Choroid plexus epithelial cell (primary cell): ENCODE data around the gene COA5.

Experiments
- DNase-seq: peaks from one replicate; pipeline ENCODE4 v3.0.0-alpha.2; 2010; ENCODE audit warnings: low read depth
- H3K4me3 ChIP-seq: 2 replicates; pipeline ENCODE4 v1.5.1; 2011; ENCODE audit warnings: low read depth, mild to moderate bottlenecking, control low read depth, low read length, moderate library complexity
- CTCF ChIP-seq: conservative IDR thresholded peaks from 2 replicates; pipeline ENCODE4 v1.5.1; 2011; ENCODE audit warnings: low read depth, mild to moderate bottlenecking, control low read depth, inconsistent platforms, low read length, moderate library complexity

The COA5 gene

DNA sequence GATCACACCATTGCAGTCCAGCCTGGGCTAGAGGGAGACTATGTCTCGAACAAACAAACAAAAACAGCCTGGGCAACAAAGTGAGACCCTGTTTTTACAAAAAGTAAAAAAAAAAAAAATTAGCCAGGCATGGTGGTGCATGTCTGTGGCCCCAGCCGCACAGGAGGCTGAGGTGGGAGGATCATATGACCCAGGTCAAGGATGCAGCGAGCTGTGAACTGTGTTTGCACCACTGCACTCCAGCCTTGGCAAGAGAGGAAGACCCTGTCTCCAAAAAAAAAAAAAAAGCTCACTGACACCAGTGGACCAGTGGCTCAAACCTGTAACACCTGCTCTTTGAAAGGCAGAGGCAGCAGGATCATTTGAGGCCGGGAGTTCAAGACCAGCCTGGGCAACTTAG, 40.1 kb upstream of the COA5 start:
- TF ChIP-seq CTCF: no peak
- H3K4me3 ChIP-seq: no peak overlapping the region
- no peak for DNase-seq

DNA sequence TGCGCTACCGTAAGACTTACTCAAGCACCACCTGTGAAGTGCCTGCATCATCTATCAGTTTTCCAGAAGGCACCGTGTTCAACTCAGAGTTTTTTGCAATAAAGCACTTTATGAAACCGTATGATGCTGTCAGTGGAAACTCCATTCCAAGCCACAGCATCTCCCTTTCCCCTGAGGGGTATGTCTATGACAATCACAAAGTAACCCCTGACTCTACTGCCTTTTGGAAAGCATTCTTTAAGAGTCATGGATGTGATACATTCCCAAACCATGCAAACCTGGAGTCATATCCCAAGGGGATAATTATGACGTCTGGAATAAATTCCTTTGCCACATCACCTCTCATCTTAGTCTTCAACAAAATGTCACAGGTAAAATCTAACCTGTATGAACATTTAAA, 39.3 kb upstream of the COA5 start:
- no peak for DNase-seq
- no peak overlapping the region for H3K4me3 ChIP-seq
- TF ChIP-seq CTCF: no peak

DNA sequence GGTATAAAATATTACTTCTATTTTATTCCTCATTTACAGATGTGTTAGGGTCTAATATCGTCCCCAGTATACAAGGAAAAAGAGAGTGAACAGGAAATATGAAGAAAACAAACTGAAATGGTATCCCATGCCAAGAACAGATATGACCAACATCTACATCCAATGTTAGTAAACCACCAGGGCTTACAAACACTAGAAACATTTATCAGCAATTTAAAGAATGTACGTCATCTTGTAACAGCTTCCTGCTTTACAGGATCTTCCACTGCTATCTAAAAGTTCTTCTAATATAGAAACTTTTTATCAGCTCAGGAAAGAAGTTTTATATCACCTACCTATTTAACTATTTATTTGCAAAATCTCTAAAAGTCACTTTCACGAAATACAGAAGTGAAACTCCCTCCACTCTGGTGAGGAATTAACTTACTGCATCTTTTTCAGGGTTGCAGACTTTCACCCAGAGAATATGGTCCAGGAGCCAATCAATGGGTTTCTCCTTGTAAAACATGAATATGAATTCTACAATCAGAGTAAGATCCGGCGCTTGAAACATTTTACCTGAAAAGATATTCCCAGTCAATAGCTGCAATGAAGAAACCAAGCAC, 35.3 kb upstream of the COA5 start:
- no peak for TF ChIP-seq CTCF
- peak; percentile 44 for DNase-seq
- H3K4me3 ChIP-seq: no peak overlapping the region

GRCh38 chr2:98637401-98638147, 29.3 kb upstream of the COA5 start:
- no peak for TF ChIP-seq CTCF
- no peak for DNase-seq
- H3K4me3 ChIP-seq: no peak overlapping the region

GRCh38 chr2:98634406-98635092, 26.2 kb upstream of the COA5 start:
- DNase-seq: peak; percentile 20
- peak; percentile 55 for TF ChIP-seq CTCF
- no peak overlapping the region for H3K4me3 ChIP-seq

DNA sequence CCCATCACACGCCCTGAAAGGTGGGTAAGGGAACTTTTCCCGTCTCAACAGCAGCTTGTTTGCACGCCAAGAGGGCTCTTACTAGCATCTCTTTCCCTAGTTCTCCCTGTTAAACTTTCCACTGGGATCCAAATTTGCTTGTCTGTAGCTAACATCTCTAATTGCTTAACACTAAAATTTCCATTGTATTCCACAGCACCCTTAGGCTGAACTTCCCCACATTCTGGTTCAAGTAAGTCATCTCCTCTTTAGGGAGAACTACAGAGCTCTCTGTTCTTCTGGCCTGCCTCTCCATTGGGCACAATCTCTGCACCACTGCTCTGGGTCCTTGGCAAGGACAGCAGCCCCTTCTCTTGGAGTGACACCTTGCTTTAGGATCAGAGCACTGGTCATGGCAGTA, 24.0 kb upstream of the COA5 start:
- no peak for DNase-seq
- H3K4me3 ChIP-seq: no peak overlapping the region
- TF ChIP-seq CTCF: no peak
